ENCODE results near the gene PPP1R11. TPM values are rescaled to one million over a fixed set of nuclear protein-coding genes. Genes with fewer than 3 reads are reported as not detected.

The PPP1R11 gene
- total and polyA plus RNA-seq, 2 of the 13 experiments (the other 11 are each of a cell fraction or from before 2014, with no cell fraction given), result 32.1 to 58.9 TPM

- no peak overlapping the region for H3K27ac ChIP-seq (ENCODE audit: extremely low read length, insufficient read depth, low read length)
- peak overlapping the region; percentile 34 for H3K4me2 ChIP-seq (ENCODE audit: low read depth, low read length)
- H2AFZ ChIP-seq (ENCODE audit: low read length), result no peak overlapping the region
- DNase-seq (ENCODE audit: low spot score) (no peak), ATAC-seq (peak; percentile 28; the same call in 2 of the 3 replicates), FAIRE-seq (no peak)
- H4K20me1 ChIP-seq (ENCODE audit: insufficient read depth, low read length), result no peaks in the 10 kb centered on the region
- no peaks in the 10 kb centered on the region for H3K9me3 ChIP-seq (ENCODE audit: low read length)
- H3K4me3 ChIP-seq (replicated peaks in 1 of 3; ENCODE audit: insufficient read depth in 1 of 3, low read depth in 2 of 3, low read length in 3 of 3), result no peak overlapping the region
- intact Hi-C loops (cut with micrococcal nuclease; ENCODE audit: unreplicated experiment), result no loop called here
- H3K79me2 ChIP-seq (ENCODE audit: insufficient read depth, low read length), result no peaks in the 10 kb centered on the region
- ChIA-PET POLR2A (interaction anchor here (1.0 to 1.5 kb wide), 3 partner anchors 18 to 100 kb away, joined by 3 to 11 read pairs (median 3); partner anchors contain the start of gene TRIM26), CTCF (ENCODE audit: low intra/inter-chr PET ratio, low total read pairs) (no interaction called here)
- no peak for TF ChIP-seq ZNF800 (CRISPR knock-in tag; IDR thresholded peaks at IDR 0.05)
- no peak for TF ChIP-seq RBM22 (optimal IDR thresholded peaks at IDR 0.05; ENCODE audit: low read length)
- no peak for TF ChIP-seq ZNF703 (CRISPR knock-in tag; IDR thresholded peaks at IDR 0.05; ENCODE audit: borderline replicate concordance)
- TF ChIP-seq, protein P1, sequence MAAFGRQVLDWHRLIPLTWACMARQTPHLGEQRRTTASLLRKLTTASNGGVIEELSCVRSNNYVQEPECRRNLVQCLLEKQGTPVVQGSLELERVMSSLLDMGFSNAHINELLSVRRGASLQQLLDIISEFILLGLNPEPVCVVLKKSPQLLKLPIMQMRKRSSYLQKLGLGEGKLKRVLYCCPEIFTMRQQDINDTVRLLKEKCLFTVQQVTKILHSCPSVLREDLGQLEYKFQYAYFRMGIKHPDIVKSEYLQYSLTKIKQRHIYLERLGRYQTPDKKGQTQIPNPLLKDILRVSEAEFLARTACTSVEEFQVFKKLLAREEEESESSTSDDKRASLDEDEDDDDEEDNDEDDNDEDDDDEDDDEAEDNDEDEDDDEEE (CRISPR knock-in tag; IDR thresholded peaks at IDR 0.05), result no peak
- TF ChIP-seq, protein P2, sequence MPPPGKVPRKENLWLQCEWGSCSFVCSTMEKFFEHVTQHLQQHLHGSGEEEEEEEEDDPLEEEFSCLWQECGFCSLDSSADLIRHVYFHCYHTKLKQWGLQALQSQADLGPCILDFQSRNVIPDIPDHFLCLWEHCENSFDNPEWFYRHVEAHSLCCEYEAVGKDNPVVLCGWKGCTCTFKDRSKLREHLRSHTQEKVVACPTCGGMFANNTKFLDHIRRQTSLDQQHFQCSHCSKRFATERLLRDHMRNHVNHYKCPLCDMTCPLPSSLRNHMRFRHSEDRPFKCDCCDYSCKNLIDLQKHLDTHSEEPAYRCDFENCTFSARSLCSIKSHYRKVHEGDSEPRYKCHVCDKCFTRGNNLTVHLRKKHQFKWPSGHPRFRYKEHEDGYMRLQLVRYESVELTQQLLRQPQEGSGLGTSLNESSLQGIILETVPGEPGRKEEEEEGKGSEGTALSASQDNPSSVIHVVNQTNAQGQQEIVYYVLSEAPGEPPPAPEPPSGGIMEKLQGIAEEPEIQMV (CRISPR knock-in tag; IDR thresholded peaks at IDR 0.05; ENCODE audit: low read depth), result no peak
- TF ChIP-seq ZNF776 (CRISPR knock-in tag; IDR thresholded peaks at IDR 0.05), result no peak
- no peak for TF ChIP-seq PCBP1 (IDR thresholded peaks at IDR 0.05; ENCODE audit: borderline replicate concordance, low read depth, low read length)
- no peak for TF ChIP-seq ZNF530 (CRISPR knock-in tag; IDR thresholded peaks at IDR 0.05; ENCODE audit: low read depth)
- no peak for TF ChIP-seq ZNF589 (CRISPR knock-in tag; conservative IDR thresholded peaks at IDR 0.05)
- TF ChIP-seq, protein P3, sequence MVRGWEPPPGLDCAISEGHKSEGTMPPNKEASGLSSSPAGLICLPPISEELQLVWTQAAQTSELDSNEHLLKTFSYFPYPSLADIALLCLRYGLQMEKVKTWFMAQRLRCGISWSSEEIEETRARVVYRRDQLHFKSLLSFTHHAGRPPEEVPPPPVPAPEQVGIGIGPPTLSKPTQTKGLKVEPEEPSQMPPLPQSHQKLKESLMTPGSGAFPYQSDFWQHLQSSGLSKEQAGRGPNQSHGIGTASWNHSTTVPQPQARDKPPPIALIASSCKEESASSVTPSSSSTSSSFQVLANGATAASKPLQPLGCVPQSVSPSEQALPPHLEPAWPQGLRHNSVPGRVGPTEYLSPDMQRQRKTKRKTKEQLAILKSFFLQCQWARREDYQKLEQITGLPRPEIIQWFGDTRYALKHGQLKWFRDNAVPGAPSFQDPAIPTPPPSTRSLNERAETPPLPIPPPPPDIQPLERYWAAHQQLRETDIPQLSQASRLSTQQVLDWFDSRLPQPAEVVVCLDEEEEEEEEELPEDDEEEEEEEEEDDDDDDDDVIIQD (CRISPR knock-in tag; IDR thresholded peaks at IDR 0.05; ENCODE audit: low read depth), result no peak
- no peak for TF ChIP-seq CERS6 (CRISPR knock-in tag; IDR thresholded peaks at IDR 0.05)
- no peak for TF ChIP-seq ZNF567 (CRISPR knock-in tag; IDR thresholded peaks at IDR 0.05; ENCODE audit: borderline replicate concordance)
- no peak for TF ChIP-seq TSC22D2 (CRISPR knock-in tag; IDR thresholded peaks at IDR 0.05; ENCODE audit: borderline replicate concordance)
- TF ChIP-seq CHD4 (IDR thresholded peaks at IDR 0.05; ENCODE audit: borderline replicate concordance, low read length), result no peak
- no peak for TF ChIP-seq ZFP36 (IDR thresholded peaks at IDR 0.05; ENCODE audit: borderline replicate concordance, low read depth, low read length, partially characterized antibody)
- no peak for TF ChIP-seq THYN1 (CRISPR knock-in tag; IDR thresholded peaks at IDR 0.05; ENCODE audit: borderline replicate concordance, low read depth)
- BruUV-seq (replicated peaks), result no TSS peak
- no peak overlapping the region for H3K9ac ChIP-seq (ENCODE audit: insufficient read depth, low read depth, low read length)
- H3K27me3 ChIP-seq (ENCODE audit: control insufficient read depth in 1 of 2, insufficient read depth in 2 of 2, low read length in 2 of 2), result no peaks in the 10 kb centered on the region
- H3K36me3 ChIP-seq (replicated peaks in 1 of 2; ENCODE audit: control insufficient read depth in 1 of 2, insufficient read depth in 2 of 2, low read length in 2 of 2), result no peaks in the 10 kb centered on the region
- peaks cover 28% of the 10 kb centered on the region for H3K4me1 ChIP-seq (ENCODE audit: insufficient read depth, low read length)
- in situ Hi-C loops (cut with HindIII; ENCODE audit: extremely low pct_ligation_motif_present, low pct_unique_long_range_greater_than_20kb), result no loop called here
- WGBS (ENCODE audit: low lambda C conversion rate), result 2% methylated on average over 1 of the region's 1 CpG
Measured at GRCh38 chr6:30113841-30114240, 46.8 kb downstream of the PPP1R11 start.
